Breast epithelium (tissue), 3 donors: Measurements from ENCODE around the gene C1GALT1.

ENCODE experiments used
- CTCF ChIP-seq, 3 donors: fragments of 450-650 bp; IDR thresholded peaks; one replicate each; pipeline ENCODE4 v1.5.1; 2016 to 2017; ENCODE audit warnings: antibody characterized with exemption in 3 of 3, mild to moderate bottlenecking in 3 of 3, moderate library complexity in 3 of 3
- POLR2A ChIP-seq: fragments of 450-650 bp; IDR thresholded peaks from one replicate; pipeline ENCODE4 v1.6.1; 2016; ENCODE audit warnings: antibody characterized with exemption, mild to moderate bottlenecking, moderate library complexity

GRCh38 chr7:7251742-7252141 lies 69.4 kb downstream of the C1GALT1 start:
- TF ChIP-seq CTCF (IDR thresholded peaks at IDR 0.05) (no peak), POLR2A (no peak)
